Anterior cingulate cortex (tissue), 58 donors: Measurements from ENCODE around the gene MYLK4.
A peak's percentile ranks its signal among the peaks of the same experiment; 100 is the strongest.

Experiments used
- DNase-seq, 58 donors: peaks; one replicate each; lab custom pipeline; 2025; lab: John Stamatoyannopoulos, UW

MYLK4 gene

GRCh38 chr6:2738373-2738979 lies 12.2 kb downstream of the MYLK4 start:
- DNase-seq = peak in 33 of 58 donors; percentile 4 to 68 (median 25)

- DNase-seq = no peak
Observed at GRCh38 chr6:2737885-2738284, 12.8 kb downstream of the MYLK4 start.

- no peak for DNase-seq
Observed at GRCh38 chr6:2734488-2735166, 16.1 kb downstream of the MYLK4 start.

GRCh38 chr6:2733736-2734480 lies 16.8 kb downstream of the MYLK4 start:
- DNase-seq = no peak

GRCh38 chr6:2733324-2733723 lies 17.4 kb downstream of the MYLK4 start:
- DNase-seq = peak in 17 of 58 donors; percentile 3 to 73 (median 19)

GRCh38 chr6:2732503-2733089 lies 18.1 kb downstream of the MYLK4 start:
- DNase-seq = no peak

- DNase-seq = no peak
Observed at GRCh38 chr6:2731281-2731909, 19.3 kb downstream of the MYLK4 start.

- DNase-seq = peak in 4 of 58 donors; percentile 3 to 27 (median 21)
Observed at GRCh38 chr6:2730353-2731107, 20.2 kb downstream of the MYLK4 start.

- no peak for DNase-seq
Observed at GRCh38 chr6:2729921-2730320, 20.8 kb downstream of the MYLK4 start.

GRCh38 chr6:2725999-2726567 lies 24.6 kb downstream of the MYLK4 start:
- DNase-seq = peak in 2 of 58 donors; percentile 1 to 10

GRCh38 chr6:2725364-2725988 lies 25.2 kb downstream of the MYLK4 start:
- DNase-seq = no peak

GRCh38 chr6:2721219-2721618 lies 29.5 kb downstream of the MYLK4 start:
- no peak for DNase-seq

- no peak for DNase-seq
Observed at GRCh38 chr6:2719093-2719455, 31.6 kb downstream of the MYLK4 start.

GRCh38 chr6:2718334-2719092 lies 32.2 kb downstream of the MYLK4 start:
- DNase-seq = no peak

GRCh38 chr6:2716936-2717700 lies 33.6 kb downstream of the MYLK4 start:
- DNase-seq = no peak

- no peak for DNase-seq
Observed at GRCh38 chr6:2715737-2716136, 35.0 kb downstream of the MYLK4 start.

- no peak for DNase-seq
Observed at GRCh38 chr6:2714111-2714895, 36.4 kb downstream of the MYLK4 start.
